Ecto neural progenitor cell (in vitro differentiated cells): ENCODE measurements around the gene IZUMO4.

ENCODE experiments used
- DNase-seq: peaks from one replicate; pipeline ENCODE4 v3.0.0-alpha.2; 2018; ENCODE audit warnings: low spot score

Gene IZUMO4

GRCh38 chr19:2108251-2109016 is 11.7 kb downstream of the IZUMO4 start:
- no peak for DNase-seq

GRCh38 chr19:2109046-2109864 is 12.5 kb downstream of the IZUMO4 start:
- no peak for DNase-seq

- DNase-seq: no peak
These were observed 14.1 kb downstream of the IZUMO4 start for GRCh38 chr19:2110822-2111221.

DNA sequence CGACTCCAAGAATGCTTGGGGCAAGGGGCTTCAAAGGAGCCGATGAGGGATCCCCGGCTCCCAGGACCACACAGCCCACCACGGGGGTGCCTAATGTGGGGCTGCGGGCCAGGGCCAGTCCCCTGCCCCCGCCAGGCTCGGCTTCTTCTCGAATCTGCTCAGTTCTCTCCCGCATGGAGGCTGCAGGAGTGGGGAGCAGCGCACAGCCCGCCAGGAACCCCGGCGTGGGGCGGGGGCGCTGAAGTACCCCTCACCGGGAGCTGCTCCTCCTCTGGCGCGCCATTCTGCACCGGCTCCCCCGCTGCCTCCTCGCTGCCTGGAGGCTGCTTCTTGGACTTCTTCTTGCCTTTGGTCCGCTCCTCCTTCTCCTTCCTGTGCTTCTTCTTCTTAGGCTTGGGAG is 14.7 kb downstream of the IZUMO4 start:
- no peak for DNase-seq

GRCh38 chr19:2111886-2112285 is 15.2 kb downstream of the IZUMO4 start:
- no peak for DNase-seq

GRCh38 chr19:2112516-2113320 is 16.0 kb downstream of the IZUMO4 start:
- no peak for DNase-seq

DNA sequence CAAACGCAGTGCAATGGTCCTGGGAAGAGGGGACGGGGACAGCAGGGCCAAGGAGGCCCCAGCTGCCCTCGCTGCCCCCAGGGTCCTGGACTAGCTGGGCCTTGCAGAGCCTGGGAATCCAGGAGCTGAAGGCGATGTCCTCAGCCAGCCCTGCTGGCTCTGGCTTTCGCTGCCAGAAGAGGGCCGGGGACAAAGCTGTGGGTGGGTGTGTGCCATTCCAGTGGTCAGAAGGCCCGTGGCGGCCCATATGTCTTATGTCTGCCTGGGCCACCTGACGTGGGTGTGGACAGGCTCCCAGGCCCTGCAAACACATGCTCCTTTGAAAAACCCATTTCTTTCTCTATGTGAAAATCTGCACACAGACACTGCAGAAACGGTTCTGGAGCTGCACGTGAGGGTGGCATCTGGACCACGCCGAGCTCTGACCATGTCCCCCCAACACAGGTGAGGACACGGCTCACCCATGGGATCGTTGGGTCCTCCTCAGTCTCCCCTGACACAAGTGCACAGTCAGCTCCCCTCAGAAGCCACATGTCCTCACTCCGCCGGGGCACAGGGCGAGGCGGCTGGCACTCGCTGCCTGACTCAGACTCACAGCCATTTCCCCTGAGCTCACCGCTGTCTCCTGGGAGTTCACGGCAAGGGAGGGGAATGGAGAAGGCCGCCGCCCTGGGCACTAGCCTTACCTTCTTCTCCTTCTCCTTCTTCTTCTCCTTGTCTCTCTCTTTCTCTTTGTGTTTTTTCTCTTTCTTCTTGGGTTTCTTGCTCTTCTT is 16.9 kb downstream of the IZUMO4 start:
- DNase-seq: no peak

DNA sequence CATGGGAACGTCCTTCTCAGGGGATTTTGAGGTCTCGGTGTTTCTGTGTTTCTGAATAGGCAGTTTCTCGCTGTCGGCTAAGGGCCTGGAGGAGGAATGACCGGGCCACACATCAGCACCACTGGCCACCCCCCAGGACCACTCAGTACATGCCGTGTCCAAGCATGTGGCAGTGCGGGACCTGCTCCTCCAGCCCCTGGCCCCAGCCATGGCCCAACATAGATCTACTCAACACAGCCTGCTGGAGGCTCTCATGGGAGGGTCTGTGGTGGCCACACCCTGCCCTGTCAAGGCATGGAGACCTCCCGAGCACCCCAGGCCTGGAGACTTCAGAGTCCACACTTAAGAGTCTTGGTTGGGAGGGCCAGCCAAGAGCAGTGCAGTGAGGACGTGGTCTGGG is 17.5 kb downstream of the IZUMO4 start:
- DNase-seq: no peak

DNA sequence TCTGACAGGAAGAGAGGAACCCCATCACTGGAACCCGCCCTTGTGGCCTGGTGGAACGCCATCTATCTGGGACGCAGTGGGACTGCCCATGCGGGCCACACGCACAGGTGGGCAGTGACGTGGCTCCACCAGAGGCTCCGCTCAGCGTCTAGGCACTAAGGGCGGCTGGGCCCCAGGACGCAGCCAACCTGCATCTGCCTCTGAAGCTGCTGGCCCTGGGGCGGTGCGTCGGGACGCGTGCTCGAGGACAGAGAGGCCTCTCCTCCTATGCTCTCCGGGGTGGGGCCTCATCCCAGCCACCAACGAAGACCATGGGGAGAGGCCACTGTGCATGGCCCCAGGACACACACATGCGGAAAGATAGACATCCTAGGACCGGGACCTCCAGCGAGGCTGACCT is 18.1 kb downstream of the IZUMO4 start:
- no peak for DNase-seq

GRCh38 chr19:2115324-2115723 is 18.6 kb downstream of the IZUMO4 start:
- no peak for DNase-seq

GRCh38 chr19:2115911-2116426 is 19.3 kb downstream of the IZUMO4 start:
- DNase-seq: no peak

DNA sequence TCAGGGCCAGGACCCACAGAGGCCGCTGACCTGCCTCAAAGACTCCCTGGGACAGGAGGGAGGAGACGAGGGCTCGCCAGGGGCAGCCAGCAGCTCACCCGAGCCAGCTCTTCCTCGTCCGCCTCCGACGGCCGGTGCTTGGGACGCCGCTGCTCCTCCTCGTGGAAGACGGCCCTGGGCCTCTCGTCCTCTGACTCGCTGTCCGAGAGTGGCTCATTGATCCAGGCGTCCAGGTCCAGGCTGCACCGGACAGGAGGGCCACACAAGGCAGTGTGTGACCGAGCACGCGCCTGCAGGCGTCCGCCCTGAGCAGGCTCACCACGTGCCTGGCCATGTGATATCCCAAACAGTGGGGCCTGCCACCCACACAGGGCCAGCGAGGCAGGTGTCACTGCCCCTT is 19.8 kb downstream of the IZUMO4 start:
- no peak for DNase-seq

GRCh38 chr19:2117215-2117960 is 20.7 kb downstream of the IZUMO4 start:
- no peak for DNase-seq

DNA sequence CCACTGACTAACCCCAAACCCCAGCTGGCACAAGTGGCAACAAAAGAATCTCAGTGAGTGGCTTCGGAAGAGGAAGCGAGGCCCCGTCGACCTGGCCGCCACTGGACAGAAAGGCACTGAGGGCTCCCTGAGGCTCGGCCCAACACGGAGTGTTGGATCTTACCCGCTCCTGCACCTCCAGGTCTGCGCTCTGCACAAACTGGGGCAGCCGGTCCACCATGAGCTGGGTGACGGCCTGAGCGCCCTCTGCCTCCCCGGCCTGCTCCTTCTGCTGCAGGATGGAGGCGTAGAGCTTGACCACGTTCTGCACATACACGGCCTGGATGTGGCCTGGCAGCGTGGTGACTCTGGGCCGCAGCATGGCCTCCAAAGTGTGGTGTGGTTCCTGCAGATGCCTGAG is 21.7 kb downstream of the IZUMO4 start:
- no peak for DNase-seq

DNA sequence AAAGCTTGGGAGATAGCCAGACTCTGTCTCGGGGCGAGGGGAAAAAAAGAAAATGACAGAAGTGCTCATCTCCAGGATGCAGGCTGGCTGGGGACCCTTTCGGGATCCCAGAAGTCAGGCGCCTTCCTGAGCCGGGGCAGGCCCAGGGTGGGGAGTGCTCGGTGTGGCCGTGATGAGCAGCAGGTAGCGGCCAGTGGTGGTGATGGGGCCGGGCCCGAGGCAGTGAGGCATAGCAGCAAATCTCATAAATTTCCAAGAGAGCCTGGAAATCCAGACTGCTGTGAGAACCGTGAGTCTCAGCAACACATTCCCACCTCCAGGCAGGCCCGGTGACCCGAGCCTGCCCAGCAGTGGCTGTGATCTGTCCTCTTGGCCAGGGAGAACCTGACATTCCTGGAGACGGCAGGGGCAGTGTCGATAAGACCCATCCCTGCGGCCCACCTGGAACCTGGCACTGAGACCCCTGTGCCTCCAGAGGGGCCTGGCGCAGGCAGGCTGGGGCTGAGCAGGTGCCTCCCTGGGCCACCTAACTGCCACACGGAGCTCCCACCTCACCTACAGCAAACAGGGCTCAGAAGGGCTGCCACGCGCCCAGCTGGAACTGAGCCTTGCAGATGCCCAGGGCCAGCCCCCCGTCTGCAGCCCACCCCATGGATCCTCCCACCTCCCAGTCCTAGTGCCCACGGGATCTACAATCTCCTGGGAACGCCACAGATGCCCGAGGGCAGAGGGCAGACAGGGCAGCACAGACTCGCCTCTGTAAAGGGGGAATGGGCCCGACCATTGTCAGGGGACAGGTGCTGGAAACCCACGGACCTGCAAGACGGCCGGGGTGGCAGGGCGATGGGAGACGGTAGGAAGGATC is 23.4 kb downstream of the IZUMO4 start:
- no peak for DNase-seq

DNA sequence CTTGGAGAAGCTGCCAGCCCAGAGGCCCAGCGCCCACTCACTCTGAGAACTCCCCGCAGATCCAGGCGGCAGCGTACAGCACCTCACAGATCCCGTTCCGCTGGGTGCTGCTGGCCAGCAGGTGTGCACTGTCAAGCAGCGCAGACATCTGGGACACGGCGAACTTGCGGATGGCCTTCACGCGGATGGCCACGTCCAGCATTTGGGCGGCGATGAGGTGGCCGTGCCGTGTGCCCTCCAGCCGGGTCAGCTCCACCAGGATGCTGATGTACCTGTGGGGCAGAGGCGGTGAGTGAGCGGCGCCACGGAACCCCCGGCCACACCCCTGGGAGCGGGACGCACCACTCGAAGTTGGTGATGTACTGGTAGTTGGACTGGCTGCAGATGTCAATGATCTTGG is 24.1 kb downstream of the IZUMO4 start:
- DNase-seq: no peak

- no peak for DNase-seq
These were observed 24.8 kb downstream of the IZUMO4 start for GRCh38 chr19:2121416-2122051.

- no peak for DNase-seq
These were observed 25.5 kb downstream of the IZUMO4 start for GRCh38 chr19:2122251-2122650.

DNA sequence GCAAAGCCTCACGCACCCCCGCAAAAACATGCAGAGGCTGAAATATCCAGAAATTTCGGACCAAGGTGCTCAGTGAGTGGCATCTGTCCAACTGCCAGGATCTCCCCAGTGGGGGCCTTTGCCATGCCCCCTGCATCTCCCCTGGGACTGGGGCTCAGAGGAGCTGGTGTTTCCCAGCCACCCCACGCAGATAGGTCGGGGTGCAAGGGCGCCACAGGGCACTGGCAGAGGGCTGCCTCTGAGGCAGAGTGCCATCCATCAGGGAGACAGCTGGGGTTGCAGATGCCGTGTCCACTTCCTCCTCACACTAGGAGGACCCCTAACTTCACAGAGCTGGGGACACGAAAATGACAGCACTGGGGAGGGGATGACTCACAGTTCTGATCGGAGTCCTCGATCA is 26.3 kb downstream of the IZUMO4 start:
- no peak for DNase-seq
